ENCODE measurements around the gene FMOD.

FMOD gene

GRCh38 chr1:203331224-203331623 lies 19.7 kb downstream of the FMOD start:
- Histone ChIP-seq H3K27me3 (replicated peaks; ENCODE audit: control insufficient read depth, insufficient read depth, low read length) (no peaks in the 10 kb centered on the region), H3K4me3 (replicated peaks; ENCODE audit: low read depth, low read length) (no peak overlapping the region), H3K36me3 (ENCODE audit: control insufficient read depth, insufficient read depth, low read length) (no peaks in the 10 kb centered on the region)
- no peak for DNase-seq (ENCODE audit: extremely low read depth, insufficient read length)
- TF ChIP-seq CTCF (IDR thresholded peaks at IDR 0.05; ENCODE audit: insufficient read depth, low read length, poor library complexity, severe bottlenecking), result no peak

- DNase-seq (ENCODE audit: extremely low read depth, insufficient read length), result no peak
- TF ChIP-seq CTCF (IDR thresholded peaks at IDR 0.05; ENCODE audit: insufficient read depth, low read length, poor library complexity, severe bottlenecking), result no peak
- no peaks in the 10 kb centered on the region for H3K27me3 ChIP-seq (replicated peaks; ENCODE audit: control insufficient read depth, insufficient read depth, low read length)
- no peak overlapping the region for H3K4me3 ChIP-seq (replicated peaks; ENCODE audit: low read depth, low read length)
- H3K36me3 ChIP-seq (ENCODE audit: control insufficient read depth, insufficient read depth, low read length), result no peaks in the 10 kb centered on the region
Measured at GRCh38 chr1:203328714-203329122, 22.2 kb downstream of the FMOD start.

GRCh38 chr1:203327684-203328457 lies 23.1 kb downstream of the FMOD start:
- no peak for DNase-seq (ENCODE audit: extremely low read depth, insufficient read length)
- H3K36me3 ChIP-seq (ENCODE audit: control insufficient read depth, insufficient read depth, low read length), result no peaks in the 10 kb centered on the region
- TF ChIP-seq CTCF (IDR thresholded peaks at IDR 0.05; ENCODE audit: insufficient read depth, low read length, poor library complexity, severe bottlenecking), result peak; percentile 53
- H3K27me3 ChIP-seq (replicated peaks; ENCODE audit: control insufficient read depth, insufficient read depth, low read length), result no peaks in the 10 kb centered on the region
- H3K4me3 ChIP-seq (replicated peaks; ENCODE audit: low read depth, low read length), result peak overlapping the region; percentile 50

GRCh38 chr1:203326830-203327683 lies 23.9 kb downstream of the FMOD start:
- Histone ChIP-seq H3K36me3 (ENCODE audit: control insufficient read depth, insufficient read depth, low read length) (no peaks in the 10 kb centered on the region), H3K4me3 (replicated peaks; ENCODE audit: low read depth, low read length) (peak overlapping the region; percentile 51), H3K27me3 (replicated peaks; ENCODE audit: control insufficient read depth, insufficient read depth, low read length) (no peaks in the 10 kb centered on the region)
- no peak for TF ChIP-seq CTCF (IDR thresholded peaks at IDR 0.05; ENCODE audit: insufficient read depth, low read length, poor library complexity, severe bottlenecking)
- peak; percentile 97 for DNase-seq (ENCODE audit: extremely low read depth, insufficient read length)

- Histone ChIP-seq H3K36me3 (ENCODE audit: control insufficient read depth, insufficient read depth, low read length) (no peaks in the 10 kb centered on the region), H3K27me3 (replicated peaks; ENCODE audit: control insufficient read depth, insufficient read depth, low read length) (no peaks in the 10 kb centered on the region), H3K4me3 (replicated peaks; ENCODE audit: low read depth, low read length) (peak overlapping the region; percentile 43)
- DNase-seq (ENCODE audit: extremely low read depth, insufficient read length), result peak; percentile 75
- no peak for TF ChIP-seq CTCF (IDR thresholded peaks at IDR 0.05; ENCODE audit: insufficient read depth, low read length, poor library complexity, severe bottlenecking)
Measured at GRCh38 chr1:203325418-203326091, 25.4 kb downstream of the FMOD start.

All from GM06990 (cell line).